Measurements from ENCODE around the gene MTARC1. TPM values are rescaled to one million over a fixed set of nuclear protein-coding genes. Genes with fewer than 3 reads are reported as not detected.

MTARC1 gene
- total and polyA plus RNA-seq, 3 experiments from 2014 or later = not detected

DNA sequence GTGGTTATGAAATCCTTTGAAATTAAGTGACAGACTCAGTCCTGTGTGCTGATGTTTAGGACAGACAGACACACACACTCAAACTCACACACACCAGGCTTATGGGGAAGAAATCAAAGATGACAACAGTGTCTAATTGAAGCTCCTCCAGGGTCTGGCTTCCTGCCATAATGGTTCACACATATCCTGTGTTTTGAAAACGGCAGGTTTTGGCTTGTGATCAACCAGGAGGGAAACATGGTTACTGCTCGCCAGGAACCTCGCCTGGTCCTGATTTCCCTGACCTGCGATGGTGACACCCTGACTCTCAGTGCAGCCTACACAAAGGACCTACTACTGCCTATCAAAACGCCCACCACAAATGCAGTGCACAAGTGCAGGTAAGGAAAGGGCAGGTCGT is 4.6 kb downstream of the MTARC1 start:
- no peaks in the 10 kb centered on the region for H3K4me1 Mint-ChIP-seq
- H3K27me3 Mint-ChIP-seq = peaks cover 6 to 26% of the 10 kb centered on the region in 2 donors
- Histone ChIP-seq H3K4me1 (ENCODE audit: insufficient read depth, low read length) (no peaks in the 10 kb centered on the region), H3K36me3 (ENCODE audit: insufficient read depth, low read length) (no peaks in the 10 kb centered on the region), H3K27me3 (ENCODE audit: insufficient read depth, low read length, poor library complexity, severe bottlenecking) (no peaks in the 10 kb centered on the region), H3K9me3 (ENCODE audit: low read length) (no peaks in the 10 kb centered on the region), H3K4me3 (ENCODE audit: low read length) (no peak overlapping the region), H3K27ac (ENCODE audit: low read depth, low read length) (no peak overlapping the region)
- ChIA-PET CTCF (interaction anchor here (1.7 kb wide), 1 partner anchor 15 kb away, joined by 5 read pairs; no protein-coding TSS in a partner anchor), POLR2A (no interaction called here)
- H3K36me3 Mint-ChIP-seq = no peaks in the 10 kb centered on the region
- H3K4me3 Mint-ChIP-seq = no peak overlapping the region
- H3K27ac Mint-ChIP-seq = no peak overlapping the region
- H3K9me3 Mint-ChIP-seq = peaks cover 0 to 4% (median 0%) of the 10 kb centered on the region in 5 donors
- DNase-seq = no peak

DNA sequence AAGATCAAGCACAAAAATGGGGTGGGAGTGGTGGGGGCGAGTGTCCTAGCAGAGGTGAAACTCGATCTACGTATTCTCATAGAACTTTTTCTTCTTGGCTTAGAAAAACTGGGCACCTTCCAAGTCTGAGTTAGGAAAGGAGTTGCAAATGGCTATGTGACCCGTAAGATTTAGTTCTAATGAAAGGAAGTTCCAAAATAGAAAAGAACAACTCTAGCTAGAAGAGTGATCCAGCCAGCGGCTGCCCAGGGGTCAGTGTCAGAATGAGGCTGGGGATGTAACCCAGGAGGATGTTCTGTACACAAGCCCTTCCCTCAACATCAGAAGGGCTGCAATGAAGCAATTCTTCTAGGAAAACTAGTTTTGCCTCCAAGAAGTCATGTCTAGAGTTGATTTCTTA is 5.2 kb downstream of the MTARC1 start:
- POLR2A ChIA-PET = no interaction called here
- H3K4me3 ChIP-seq (ENCODE audit: low read length) = no peak overlapping the region

DNA sequence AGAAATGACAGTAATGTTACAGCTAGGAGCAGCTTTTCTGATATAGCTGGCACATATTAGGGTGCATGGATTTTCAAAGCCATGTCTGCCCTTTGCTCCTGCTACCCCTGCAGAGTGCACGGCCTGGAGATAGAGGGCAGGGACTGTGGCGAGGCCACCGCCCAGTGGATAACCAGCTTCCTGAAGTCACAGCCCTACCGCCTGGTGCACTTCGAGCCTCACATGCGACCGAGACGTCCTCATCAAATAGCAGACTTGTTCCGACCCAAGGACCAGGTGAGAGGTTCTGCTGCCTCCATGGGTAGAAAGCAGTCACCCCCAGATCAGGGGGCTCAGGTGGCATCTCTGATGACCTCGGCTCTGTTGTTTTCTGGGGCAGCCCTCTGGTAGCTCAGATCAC is 9.8 kb downstream of the MTARC1 start:
- no peak overlapping the region for H3K4me3 Mint-ChIP-seq
- ChIA-PET POLR2A (no interaction called here), CTCF (no interaction called here)
- no peaks in the 10 kb centered on the region for H3K36me3 ChIP-seq (ENCODE audit: insufficient read depth, low read length)
- no peaks in the 10 kb centered on the region for H3K27me3 ChIP-seq (ENCODE audit: insufficient read depth, low read length, poor library complexity, severe bottlenecking)
- no peak overlapping the region for H3K27ac Mint-ChIP-seq
- DNase-seq = no peak
- H3K4me1 Mint-ChIP-seq = no peaks in the 10 kb centered on the region
- H3K36me3 Mint-ChIP-seq = no peaks in the 10 kb centered on the region
- peaks cover 0 to 3% of the 10 kb centered on the region in 2 donors for H3K27me3 Mint-ChIP-seq
- H3K4me3 ChIP-seq (ENCODE audit: low read length) = no peak overlapping the region
- no peaks in the 10 kb centered on the region for H3K9me3 ChIP-seq (ENCODE audit: low read length)
- no peaks in the 10 kb centered on the region for H3K4me1 ChIP-seq (ENCODE audit: insufficient read depth, low read length)
- H3K27ac ChIP-seq (ENCODE audit: low read depth, low read length) = no peak overlapping the region
- no peaks in the 10 kb centered on the region for H3K9me3 Mint-ChIP-seq

More for the DNA sequence above, 5.2 kb downstream of the MTARC1 start:
- no peak for DNase-seq
- CTCF ChIA-PET = no interaction called here
- Mint-ChIP-seq H3K36me3 (no peaks in the 10 kb centered on the region), H3K27ac (no peak overlapping the region), H3K4me1 (no peaks in the 10 kb centered on the region), H3K27me3 (peaks cover 6 to 26% of the 10 kb centered on the region in 2 donors), H3K9me3 (peaks cover 0 to 4% (median 0%) of the 10 kb centered on the region in 5 donors), H3K4me3 (no peak overlapping the region)
- no peaks in the 10 kb centered on the region for H3K27me3 ChIP-seq (ENCODE audit: insufficient read depth, low read length, poor library complexity, severe bottlenecking)
- H3K9me3 ChIP-seq (ENCODE audit: low read length) = no peaks in the 10 kb centered on the region
- no peaks in the 10 kb centered on the region for H3K36me3 ChIP-seq (ENCODE audit: insufficient read depth, low read length)
- no peaks in the 10 kb centered on the region for H3K4me1 ChIP-seq (ENCODE audit: insufficient read depth, low read length)
- H3K27ac ChIP-seq (ENCODE audit: low read depth, low read length) = no peak overlapping the region

DNA sequence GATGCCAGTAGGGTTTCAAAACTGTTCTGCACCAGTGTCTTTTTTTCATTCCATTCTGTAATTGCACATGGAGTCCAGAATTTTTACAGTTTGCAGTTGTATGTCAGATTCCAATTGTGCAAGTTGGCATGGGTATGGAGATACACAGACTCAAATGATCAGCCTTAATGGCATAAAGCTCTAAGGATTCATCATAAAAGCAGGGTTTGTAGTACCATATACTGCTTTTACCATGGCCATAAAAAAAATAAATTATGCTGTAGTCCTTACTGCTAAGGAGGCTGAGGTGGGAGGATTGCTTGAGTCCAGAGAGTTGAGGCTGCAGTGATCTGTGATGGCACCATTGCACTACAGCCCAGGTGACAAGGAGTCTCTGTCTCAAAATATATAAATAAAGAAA is 10.3 kb downstream of the MTARC1 start:
- Histone ChIP-seq H3K4me3 (ENCODE audit: low read length) (no peak overlapping the region), H3K36me3 (ENCODE audit: insufficient read depth, low read length) (no peaks in the 10 kb centered on the region), H3K9me3 (ENCODE audit: low read length) (no peaks in the 10 kb centered on the region), H3K27me3 (ENCODE audit: insufficient read depth, low read length, poor library complexity, severe bottlenecking) (no peaks in the 10 kb centered on the region), H3K27ac (ENCODE audit: low read depth, low read length) (no peak overlapping the region), H3K4me1 (ENCODE audit: insufficient read depth, low read length) (no peaks in the 10 kb centered on the region)
- Mint-ChIP-seq H3K4me1 (no peaks in the 10 kb centered on the region), H3K27me3 (peaks cover 3% of the 10 kb centered on the region in 2 donors), H3K27ac (no peak overlapping the region), H3K4me3 (no peak overlapping the region), H3K9me3 (no peaks in the 10 kb centered on the region), H3K36me3 (no peaks in the 10 kb centered on the region)
- ChIA-PET POLR2A (no interaction called here), CTCF (no interaction called here)
- no peak for DNase-seq

DNA sequence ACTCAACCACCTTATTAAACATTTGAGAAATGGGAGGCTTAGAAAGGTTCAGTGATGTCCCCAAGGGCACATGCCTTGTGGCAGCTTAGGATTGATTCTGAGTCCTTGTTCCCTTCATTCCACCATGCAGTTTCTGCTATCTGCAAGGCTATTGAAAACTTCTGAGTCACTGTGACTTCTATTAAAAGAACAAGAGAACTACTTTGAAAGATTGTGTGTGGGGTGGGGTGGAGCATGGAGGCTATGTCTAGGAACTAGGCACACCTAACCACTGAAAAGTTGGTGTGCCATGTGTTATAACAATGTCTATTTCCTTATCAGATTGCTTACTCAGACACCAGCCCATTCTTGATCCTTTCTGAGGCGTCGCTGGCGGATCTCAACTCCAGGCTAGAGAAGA is 10.8 kb downstream of the MTARC1 start:
- no peak overlapping the region for H3K4me3 ChIP-seq (ENCODE audit: low read length)
- Mint-ChIP-seq H3K27me3 (peaks cover 3 to 6% of the 10 kb centered on the region in 2 donors), H3K27ac (peak overlapping the region in 1 of 8 donors; percentile 14), H3K4me3 (no peak overlapping the region), H3K9me3 (no peaks in the 10 kb centered on the region), H3K36me3 (no peaks in the 10 kb centered on the region), H3K4me1 (no peaks in the 10 kb centered on the region)
- H3K27me3 ChIP-seq (ENCODE audit: insufficient read depth, low read length, poor library complexity, severe bottlenecking) = no peaks in the 10 kb centered on the region
- DNase-seq = no peak
- no peak overlapping the region for H3K27ac ChIP-seq (ENCODE audit: low read depth, low read length)
- H3K4me1 ChIP-seq (ENCODE audit: insufficient read depth, low read length) = no peaks in the 10 kb centered on the region
- CTCF ChIA-PET = no interaction called here
- H3K36me3 ChIP-seq (ENCODE audit: insufficient read depth, low read length) = no peaks in the 10 kb centered on the region
- POLR2A ChIA-PET = no interaction called here
- no peaks in the 10 kb centered on the region for H3K9me3 ChIP-seq (ENCODE audit: low read length)

DNA sequence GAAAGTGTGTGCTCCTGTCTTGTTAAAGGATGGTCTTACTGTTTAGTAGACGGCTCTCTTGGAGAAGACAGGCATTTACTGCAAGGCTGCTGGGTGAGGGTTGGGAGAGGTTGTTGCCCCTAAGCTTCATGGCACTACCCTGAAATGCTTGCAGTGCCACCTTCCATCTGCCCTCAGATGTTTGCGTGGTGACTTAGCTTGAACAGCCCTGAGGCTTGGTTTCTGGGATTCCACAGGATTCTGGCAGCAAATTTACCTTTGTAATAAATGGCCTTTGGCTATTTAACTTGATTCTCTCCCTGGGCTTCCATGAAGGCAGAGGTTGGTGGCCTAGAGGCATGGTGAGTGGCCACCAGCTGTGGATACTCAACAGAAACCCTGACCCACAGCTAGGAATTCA is 11.6 kb downstream of the MTARC1 start:
- Histone ChIP-seq H3K27ac (ENCODE audit: low read depth, low read length) (no peak overlapping the region), H3K27me3 (ENCODE audit: insufficient read depth, low read length, poor library complexity, severe bottlenecking) (no peaks in the 10 kb centered on the region), H3K4me1 (ENCODE audit: insufficient read depth, low read length) (no peaks in the 10 kb centered on the region), H3K9me3 (ENCODE audit: low read length) (no peaks in the 10 kb centered on the region), H3K4me3 (ENCODE audit: low read length) (no peak overlapping the region), H3K36me3 (ENCODE audit: insufficient read depth, low read length) (no peaks in the 10 kb centered on the region)
- no peaks in the 10 kb centered on the region for H3K9me3 Mint-ChIP-seq
- CTCF ChIA-PET = no interaction called here
- POLR2A ChIA-PET = no interaction called here
- DNase-seq = no peak
- H3K36me3 Mint-ChIP-seq = no peaks in the 10 kb centered on the region
- no peak overlapping the region for H3K27ac Mint-ChIP-seq
- peaks cover 5 to 10% of the 10 kb centered on the region in 2 donors for H3K27me3 Mint-ChIP-seq
- no peak overlapping the region for H3K4me3 Mint-ChIP-seq
- no peaks in the 10 kb centered on the region for H3K4me1 Mint-ChIP-seq

DNA sequence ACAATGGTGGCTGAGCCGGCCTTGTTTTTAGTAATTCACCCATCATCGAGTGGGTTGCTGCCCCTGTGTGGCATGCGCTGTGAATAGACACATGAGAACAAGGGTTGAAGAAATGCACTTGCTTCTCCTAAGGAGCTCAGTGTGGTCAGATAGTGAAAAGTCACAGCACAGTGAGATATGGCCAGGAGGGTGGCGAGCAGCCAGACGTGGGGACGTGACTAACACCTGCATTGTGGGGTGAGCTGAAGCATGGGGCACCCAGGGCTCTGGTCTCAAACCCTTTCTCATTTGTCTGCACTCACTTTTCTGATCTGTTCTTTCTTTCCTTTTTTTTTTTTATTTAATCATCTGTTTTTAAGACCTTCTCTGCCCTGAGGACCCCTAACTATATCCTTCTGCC is 13.5 kb downstream of the MTARC1 start:
- no peak overlapping the region for H3K4me3 Mint-ChIP-seq
- H3K36me3 ChIP-seq (ENCODE audit: insufficient read depth, low read length) = no peaks in the 10 kb centered on the region
- H3K4me1 ChIP-seq (ENCODE audit: insufficient read depth, low read length) = no peaks in the 10 kb centered on the region
- no peaks in the 10 kb centered on the region for H3K27me3 ChIP-seq (ENCODE audit: insufficient read depth, low read length, poor library complexity, severe bottlenecking)
- no peaks in the 10 kb centered on the region for H3K36me3 Mint-ChIP-seq
- peaks cover 8 to 21% of the 10 kb centered on the region in 2 donors for H3K27me3 Mint-ChIP-seq
- DNase-seq = no peak
- H3K27ac Mint-ChIP-seq = no peak overlapping the region
- no peaks in the 10 kb centered on the region for H3K4me1 Mint-ChIP-seq
- no peaks in the 10 kb centered on the region for H3K9me3 Mint-ChIP-seq
- H3K27ac ChIP-seq (ENCODE audit: low read depth, low read length) = no peak overlapping the region
- POLR2A ChIA-PET = no interaction called here
- no peak overlapping the region for H3K4me3 ChIP-seq (ENCODE audit: low read length)
- CTCF ChIA-PET = no interaction called here
- no peaks in the 10 kb centered on the region for H3K9me3 ChIP-seq (ENCODE audit: low read length)

DNA sequence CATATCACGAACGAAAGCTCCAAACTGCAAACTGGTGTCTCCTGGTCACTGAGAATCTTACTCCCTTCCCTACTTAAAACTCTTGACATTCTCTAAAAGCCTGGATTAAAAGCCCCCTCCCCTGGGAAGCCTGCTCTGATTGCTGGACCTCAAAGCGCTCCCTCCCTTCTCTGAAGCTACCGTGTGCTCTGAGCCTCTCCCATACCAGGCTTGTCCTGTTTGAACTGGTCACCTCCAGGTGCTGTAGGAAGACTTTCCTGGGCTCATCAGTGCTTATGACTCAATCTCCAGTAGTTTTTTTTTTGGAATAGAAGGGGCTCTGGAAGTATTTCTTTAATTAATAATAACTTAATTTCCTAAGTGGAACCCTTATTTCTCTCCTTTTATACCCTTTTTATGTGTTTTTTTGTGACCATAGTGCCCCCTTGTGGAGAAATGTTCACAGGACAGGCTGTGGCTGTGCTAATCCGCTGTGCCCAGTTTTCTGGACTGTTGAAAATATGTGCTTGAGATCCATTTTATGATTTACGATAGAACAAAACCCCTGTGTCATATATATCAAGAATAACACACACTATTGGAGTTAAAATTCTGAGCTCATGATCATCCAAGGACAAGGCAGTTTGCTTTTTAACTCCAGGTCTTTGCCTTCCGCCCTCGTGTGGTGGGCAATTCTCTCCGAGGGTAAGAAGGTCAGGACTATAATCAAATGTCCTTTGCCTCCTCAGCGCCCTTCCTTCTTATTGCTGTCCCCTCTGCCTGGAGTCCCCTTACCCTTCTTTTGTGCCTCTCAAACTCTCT is 16.9 kb downstream of the MTARC1 start:
- peak overlapping the region in 1 of 8 donors; percentile 59 for H3K27ac Mint-ChIP-seq
- Histone ChIP-seq H3K4me3 (ENCODE audit: low read length) (no peak overlapping the region), H3K27ac (ENCODE audit: low read depth, low read length) (no peak overlapping the region), H3K9me3 (ENCODE audit: low read length) (no peaks in the 10 kb centered on the region), H3K36me3 (ENCODE audit: insufficient read depth, low read length) (no peaks in the 10 kb centered on the region), H3K27me3 (ENCODE audit: insufficient read depth, low read length, poor library complexity, severe bottlenecking) (no peaks in the 10 kb centered on the region), H3K4me1 (ENCODE audit: insufficient read depth, low read length) (no peaks in the 10 kb centered on the region)
- DNase-seq = peak in 1 of 5 donors; percentile 11
- no peak overlapping the region for H3K4me3 Mint-ChIP-seq
- H3K36me3 Mint-ChIP-seq = no peaks in the 10 kb centered on the region
- ChIA-PET POLR2A (no interaction called here), CTCF (no interaction called here)
- peaks cover 8 to 39% of the 10 kb centered on the region in 2 donors for H3K27me3 Mint-ChIP-seq
- no peaks in the 10 kb centered on the region for H3K4me1 Mint-ChIP-seq
- no peaks in the 10 kb centered on the region for H3K9me3 Mint-ChIP-seq

All from CD8-positive, alpha-beta memory T cell (primary cell).